Body of pancreas (tissue), 4 donors: ENCODE results near the gene FRAS1.

ENCODE experiments used
- CTCF ChIP-seq, 7 experiments: fragments of 450-650 bp in 4 of 7; fragments of 200-600 bp in 3 of 7; sonication (generic) in 3 of 7; IDR thresholded peaks; one replicate each; pipeline ENCODE4 v1.5.1; 2016 to 2019; ENCODE audit warnings: antibody characterized with exemption in 7 of 7
- POLR2A ChIP-seq, 3 donors: fragments of 450-650 bp; IDR thresholded peaks; one replicate each; pipeline ENCODE4 v1.6.1; 2016; ENCODE audit warnings: antibody characterized with exemption in 3 of 3, mild to moderate bottlenecking in 2 of 3

GRCh38 chr4:78372355-78372988 is 315.3 kb downstream of the FRAS1 start:
- TF ChIP-seq CTCF (IDR thresholded peaks at IDR 0.05) (no peak), POLR2A (IDR thresholded peaks at IDR 0.05) (no peak)
